Stimulated activated CD4-positive, alpha-beta T cell treated with anti-CD3 and anti-CD28 coated beads, Interleukin-12 subunit alpha, Interleukin-12 subunit beta, amount 100 ng/mL, for 48 hours (primary cell): ENCODE results near the gene PYM1.
A peak's percentile ranks its signal among the peaks of the same experiment; 100 is the strongest.
"Not testable (repeated sequence)": the region's sequence is repeated elsewhere in the genome, so short reads cannot be mapped to it uniquely, and the experiment has no call there.

Experiments used
- DNase-seq, 3 donors: peaks; one replicate each; pipeline ENCODE4 v3.0.0-alpha.2; 2020; ENCODE audit warnings: low read depth in 2 of 3, low spot score in 1 of 3

Gene PYM1

GRCh38 chr12:55915482-55915859, 12.2 kb downstream of the PYM1 start:
- DNase-seq = no peak

GRCh38 chr12:55912908-55913307, 14.8 kb downstream of the PYM1 start:
- DNase-seq = no peak

- DNase-seq = no peak
Measured at GRCh38 chr12:55909513-55909884, 18.2 kb downstream of the PYM1 start.

DNA sequence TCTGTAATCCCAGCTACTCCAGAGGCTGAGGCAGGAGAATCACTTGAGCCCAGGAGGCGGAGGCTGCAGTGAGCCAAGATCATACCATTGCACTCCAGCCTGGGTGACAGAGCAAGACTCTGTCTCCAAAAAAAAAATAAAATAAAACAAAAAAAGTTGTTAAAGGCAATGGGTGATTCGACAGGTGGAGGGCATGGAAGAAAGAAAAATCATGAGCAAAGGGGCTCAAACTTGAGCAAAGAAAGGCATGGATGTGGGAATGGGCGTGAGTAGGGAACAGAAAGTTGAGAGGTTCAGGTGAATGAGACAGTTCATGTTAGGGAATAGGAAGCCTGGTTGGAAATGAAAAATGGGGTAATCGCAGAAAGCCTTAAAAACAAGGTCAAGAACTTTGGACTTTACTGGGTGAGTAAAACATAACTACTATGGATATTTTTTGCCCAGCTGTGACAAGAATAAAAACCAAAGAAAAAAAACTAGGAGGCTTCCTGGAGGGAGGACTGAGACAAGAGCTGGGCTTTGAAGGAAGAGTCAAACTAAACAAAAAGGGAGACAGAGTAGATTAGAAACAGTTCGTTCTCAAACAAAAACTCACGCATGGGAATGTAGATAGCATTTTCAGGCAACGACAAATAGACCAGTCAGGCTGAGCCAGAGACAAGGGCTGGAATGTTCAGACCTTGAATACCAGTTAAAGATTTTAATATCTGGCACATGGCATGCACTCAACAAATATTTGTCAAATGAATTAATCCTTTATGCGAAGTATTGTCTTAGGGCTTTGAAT, 18.8 kb downstream of the PYM1 start:
- DNase-seq = no peak

- DNase-seq = no peak
Measured at GRCh38 chr12:55906056-55906455, 21.6 kb downstream of the PYM1 start.

GRCh38 chr12:55901881-55902490, 25.7 kb downstream of the PYM1 start:
- DNase-seq = no peak

DNA sequence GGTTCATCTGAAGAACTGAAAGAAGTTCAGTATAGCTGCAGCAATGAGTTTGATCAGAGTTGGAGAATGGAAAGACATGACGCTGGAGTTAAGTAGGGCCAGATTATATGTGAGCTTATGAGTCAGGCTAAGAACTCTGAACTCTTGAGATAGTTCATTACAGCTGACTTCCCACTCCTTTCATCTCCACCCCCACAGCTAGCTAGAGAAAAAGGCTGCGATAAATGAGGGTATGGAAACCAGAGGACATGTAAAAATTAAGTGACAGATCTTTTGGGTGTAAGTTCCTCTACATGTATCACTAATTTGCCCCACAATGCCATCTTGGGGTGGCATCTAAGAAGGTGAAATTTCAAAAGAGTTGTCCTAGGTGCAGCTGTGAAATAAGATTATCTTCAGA, 28.6 kb downstream of the PYM1 start:
- DNase-seq = peak; percentile 12 to 46 (median 28)

GRCh38 chr12:55893723-55894122, 34.0 kb downstream of the PYM1 start:
- no peak for DNase-seq

DNA sequence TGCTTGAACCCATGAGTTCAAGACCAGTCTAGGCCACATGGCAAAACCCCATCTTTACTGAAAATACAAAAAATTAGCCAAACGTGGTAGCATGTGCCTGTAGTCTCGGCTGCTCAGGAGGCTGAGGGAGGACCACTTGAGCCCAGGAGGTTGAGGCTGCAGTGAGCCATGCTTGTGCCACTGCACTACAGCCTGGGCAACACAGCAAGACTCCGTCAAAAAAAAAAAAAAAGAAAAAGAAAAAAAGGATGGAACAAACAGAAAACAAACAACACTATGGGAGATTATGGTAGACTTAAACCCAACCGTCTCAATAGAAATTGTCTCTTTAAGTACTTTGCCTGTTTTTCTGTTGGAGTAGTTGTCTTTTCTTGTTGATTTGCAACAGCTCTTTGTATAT, 36.4 kb downstream of the PYM1 start:
- DNase-seq = no peak

- DNase-seq = no peak
Measured at GRCh38 chr12:55885113-55885512, 42.6 kb downstream of the PYM1 start.

- no peak for DNase-seq
Measured at GRCh38 chr12:55877824-55878223, 49.9 kb downstream of the PYM1 start.

- no peak for DNase-seq
Measured at GRCh38 chr12:55875704-55876467, 51.8 kb downstream of the PYM1 start.

DNA sequence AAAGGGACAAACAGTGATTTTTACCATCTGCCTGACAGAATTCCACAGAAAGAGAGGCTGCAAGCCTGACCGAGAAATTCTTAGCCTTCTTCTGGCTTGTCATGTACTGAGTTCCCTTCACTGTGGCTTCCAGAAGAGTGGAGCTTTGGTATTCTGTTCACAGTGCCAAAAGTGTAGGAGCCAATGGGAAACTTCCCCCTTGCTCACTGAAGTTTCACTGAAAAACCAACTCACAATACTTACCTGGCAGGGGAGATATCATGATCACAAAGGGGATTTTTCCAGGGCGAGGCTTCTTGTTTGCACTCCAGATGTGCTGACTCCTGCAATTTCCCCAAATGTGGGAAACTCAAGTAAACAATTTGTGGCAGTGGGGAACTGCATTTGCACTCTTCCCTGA, 53.3 kb downstream of the PYM1 start:
- DNase-seq = no peak

GRCh38 chr12:55866454-55867004, 61.2 kb downstream of the PYM1 start:
- DNase-seq = not testable (repeated sequence)

DNA sequence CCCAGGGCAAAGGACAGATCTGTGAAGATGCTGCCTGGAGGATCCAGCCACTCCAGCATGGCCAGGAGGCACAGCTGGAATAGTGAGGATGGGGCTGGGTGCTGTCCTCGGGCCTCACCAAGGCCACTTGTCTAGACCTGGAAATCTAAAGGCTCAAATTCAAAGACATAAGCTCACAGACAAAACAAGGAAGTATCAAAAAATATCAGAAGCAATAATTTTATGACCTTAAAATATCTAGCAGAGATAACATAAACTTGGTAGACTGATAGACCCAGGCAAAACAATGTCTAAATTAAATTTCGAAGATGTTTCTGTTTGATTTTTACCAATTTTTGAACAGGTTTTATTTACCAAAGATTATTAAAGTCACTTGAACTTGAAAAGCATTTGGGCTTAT, 62.4 kb downstream of the PYM1 start:
- no peak for DNase-seq

DNA sequence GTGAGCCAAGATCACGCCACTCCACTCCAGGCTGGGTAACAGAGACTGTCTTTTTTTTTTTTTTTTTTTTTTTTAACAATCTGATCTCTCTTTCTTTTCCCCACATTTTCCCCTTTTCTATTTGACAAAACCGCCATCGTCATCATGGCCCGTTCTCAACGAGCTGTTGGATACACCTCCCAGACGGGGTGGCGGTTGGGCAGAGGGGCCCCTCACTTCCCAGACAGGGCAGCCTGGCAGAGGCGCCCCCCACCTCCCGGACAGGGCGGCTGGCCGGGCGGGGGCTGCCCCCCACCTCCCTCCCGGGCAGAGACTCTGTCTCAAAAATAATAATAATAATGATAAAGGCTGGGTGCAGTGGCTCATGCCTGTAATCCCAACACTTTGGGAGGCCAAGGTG, 64.8 kb downstream of the PYM1 start:
- DNase-seq = not testable (repeated sequence)

GRCh38 chr12:55862286-55862685, 65.4 kb downstream of the PYM1 start:
- DNase-seq = no peak

- no peak for DNase-seq
Measured at GRCh38 chr12:55861871-55862270, 65.8 kb downstream of the PYM1 start.

DNA sequence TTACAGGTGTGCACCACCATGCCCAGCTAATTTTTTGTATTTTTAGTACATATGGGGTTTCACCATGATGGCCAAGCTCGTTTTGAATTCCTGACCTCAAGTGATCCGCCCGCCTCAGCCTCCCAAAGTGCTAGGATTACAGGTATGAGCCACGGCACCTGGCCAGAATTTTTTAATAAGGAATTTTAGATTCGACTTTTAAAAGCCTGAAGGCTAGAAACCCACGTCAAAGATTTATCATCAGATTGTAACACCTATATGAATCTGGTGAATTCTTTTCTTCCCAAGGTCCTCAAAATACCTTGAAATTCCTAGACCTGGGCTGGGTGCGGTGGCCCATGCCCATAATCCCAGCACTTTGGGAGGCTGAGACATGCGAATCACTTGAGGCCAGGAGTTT, 66.3 kb downstream of the PYM1 start:
- DNase-seq = no peak

DNA sequence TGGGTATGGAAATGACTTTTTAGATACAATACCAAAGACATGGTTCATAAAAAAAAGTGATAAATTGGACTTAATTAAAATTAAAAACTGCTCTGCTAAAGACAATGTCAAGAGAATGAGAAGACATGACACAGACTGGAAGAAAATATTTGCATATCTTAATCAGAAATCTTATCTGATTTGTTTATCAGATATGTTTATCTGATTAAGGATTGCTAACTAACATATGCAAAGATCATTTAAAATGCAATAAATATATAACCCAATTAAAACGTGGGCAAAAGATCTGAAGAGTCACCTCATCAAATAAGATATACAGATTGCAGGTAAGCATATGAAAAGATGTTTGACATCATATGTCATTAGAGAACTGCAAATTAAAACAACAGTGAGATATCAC, 75.0 kb downstream of the PYM1 start:
- no peak for DNase-seq
